Measurements from ENCODE around the gene KRTAP9-9. TPM values are rescaled to one million over a fixed set of nuclear protein-coding genes. Genes with fewer than 3 reads are reported as not detected.
"Not testable (repeated sequence)": the region's sequence is repeated elsewhere in the genome, so short reads cannot be mapped to it uniquely, and the experiment has no call there.

The KRTAP9-9 gene
- not detected for polyA plus RNA-seq (2013)

GRCh38 chr17:41255381-41256290 lies at the start of gene KRTAP9-9:
KRTAP9-9 (plus strand) TSS chr17:41255384.
- WGBS (ENCODE audit: insufficient coverage), result 98% methylated on average over 5 of the region's 5 CpGs
- H3K27me3 ChIP-seq (replicated peaks in 2 of 5; ENCODE audit: control insufficient read depth in 4 of 5, insufficient read depth in 5 of 5, low read length in 4 of 5); H3K4me1 ChIP-seq (ENCODE audit: control extremely low read depth in 1 of 4, control insufficient read depth in 4 of 4, insufficient read depth in 4 of 4, low read length in 3 of 4); POLR2A ChIA-PET; DNase-seq; H3K27ac ChIP-seq (ENCODE audit: insufficient read depth in 1 of 2, low read depth in 1 of 2, low read length in 2 of 2, poor library complexity in 1 of 2, severe bottlenecking in 2 of 2); H3K4me3 ChIP-seq (ENCODE audit: control insufficient read depth in 1 of 7, extremely low read depth in 1 of 7, insufficient read depth in 4 of 7, low read depth in 2 of 7, low read length in 6 of 7); H3K9me3 ChIP-seq (ENCODE audit: control extremely low read depth in 1 of 5, control insufficient read depth in 4 of 5, insufficient read depth in 2 of 5, low read depth in 1 of 5, low read length in 4 of 5); CTCF ChIA-PET; H3K36me3 ChIP-seq (ENCODE audit: control insufficient read depth in 4 of 4, insufficient read depth in 4 of 4, low read length in 3 of 4): not testable (repeated sequence)

DNA sequence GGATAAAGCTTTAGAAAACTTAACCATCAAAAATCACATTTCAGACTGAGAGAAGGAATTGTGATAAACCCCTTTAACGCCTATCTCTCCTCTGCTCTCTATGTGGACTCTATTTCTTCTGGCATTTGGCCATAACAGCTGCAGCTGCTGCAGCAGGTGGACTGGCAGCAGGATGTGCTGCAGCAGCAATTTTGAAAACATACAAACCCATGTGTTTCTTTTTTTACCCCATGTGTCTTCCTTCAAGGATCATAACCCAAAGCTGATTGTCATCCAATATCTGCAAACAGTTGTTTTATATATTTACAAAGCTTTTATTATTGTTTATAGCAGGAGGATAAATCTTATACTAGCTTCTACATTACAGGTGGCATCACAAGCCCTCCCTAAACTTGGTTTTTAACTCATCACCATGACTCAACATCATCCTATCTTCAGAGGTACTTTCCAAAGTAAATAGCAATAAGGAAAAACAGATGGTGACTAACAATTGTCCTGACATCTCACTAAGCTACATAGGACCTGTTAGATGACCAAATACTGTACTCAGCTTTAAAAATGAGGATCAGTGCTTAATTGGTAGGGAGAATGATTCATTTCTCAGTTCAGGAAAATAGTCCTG lies 43.2 kb upstream of the KRTAP9-9 start:
- POLR2A ChIA-PET, result no interaction called here

DNA sequence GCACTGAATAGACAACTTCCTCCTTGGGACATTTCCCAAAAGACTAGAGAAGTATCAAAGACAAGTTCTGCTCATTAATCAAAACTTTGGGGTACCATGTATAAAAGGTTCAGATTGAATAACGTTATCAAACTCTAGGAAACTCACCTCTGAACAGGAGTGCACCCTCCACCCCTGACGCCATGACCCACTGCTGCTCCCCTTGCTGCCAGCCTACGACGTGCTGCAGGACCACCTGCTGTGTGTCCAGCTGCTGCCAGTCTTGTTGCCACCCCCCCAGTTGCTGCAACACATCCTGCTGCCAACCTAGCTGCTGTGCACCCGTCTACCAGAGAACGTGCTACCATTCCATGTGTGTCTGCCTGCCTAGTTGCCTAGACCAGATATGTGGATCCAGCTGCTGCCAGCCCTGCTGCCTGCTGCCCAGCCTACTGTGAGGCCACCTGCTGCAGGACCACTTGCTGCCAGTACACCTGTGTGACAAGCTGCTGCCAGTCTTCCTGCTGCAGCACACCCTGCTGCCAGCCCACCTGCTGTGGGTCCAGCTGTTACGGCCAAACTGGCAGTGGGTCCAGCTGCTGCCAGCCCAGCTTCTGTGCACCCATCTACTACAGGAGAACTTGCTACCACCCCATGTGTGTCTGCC lies 42.5 kb upstream of the KRTAP9-9 start:
- Histone ChIP-seq H3K27ac (ENCODE audit: insufficient read depth in 1 of 2, low read depth in 1 of 2, low read length in 2 of 2, poor library complexity in 1 of 2, severe bottlenecking in 2 of 2) (no peak overlapping the region), H3K4me3 (ENCODE audit: control insufficient read depth in 1 of 7, extremely low read depth in 1 of 7, insufficient read depth in 4 of 7, low read depth in 2 of 7, low read length in 6 of 7) (no peak overlapping the region), H3K36me3 (ENCODE audit: control insufficient read depth in 4 of 4, insufficient read depth in 4 of 4, low read length in 3 of 4) (no peaks in the 10 kb centered on the region), H3K9me3 (ENCODE audit: control extremely low read depth in 1 of 5, control insufficient read depth in 4 of 5, insufficient read depth in 2 of 5, low read depth in 1 of 5, low read length in 4 of 5) (peaks cover 0 to 1% (median 0%) of the 10 kb centered on the region in 5 experiments), H3K4me1 (ENCODE audit: control extremely low read depth in 1 of 4, control insufficient read depth in 4 of 4, insufficient read depth in 4 of 4, low read length in 3 of 4) (no peaks in the 10 kb centered on the region), H3K27me3 (replicated peaks in 2 of 5; ENCODE audit: control insufficient read depth in 4 of 5, insufficient read depth in 5 of 5, low read length in 4 of 5) (peaks cover 0 to 5% (median 0%) of the 10 kb centered on the region in 5 experiments)
- no peak for DNase-seq
- WGBS (ENCODE audit: insufficient coverage), result 88% methylated on average over 7 of the region's 7 CpGs
- POLR2A ChIA-PET, result no interaction called here
- CTCF ChIA-PET, result no interaction called here

More for the DNA sequence above, 43.2 kb upstream of the KRTAP9-9 start:
- WGBS (ENCODE audit: insufficient coverage), result 100% methylated on average over 1 of the region's 1 CpG
- peak in 1 of 3 donors; percentile 6 for DNase-seq
- H3K4me1 ChIP-seq (ENCODE audit: control extremely low read depth in 1 of 4, control insufficient read depth in 4 of 4, insufficient read depth in 4 of 4, low read length in 3 of 4), result no peaks in the 10 kb centered on the region
- no peak overlapping the region for H3K4me3 ChIP-seq (ENCODE audit: control insufficient read depth in 1 of 7, extremely low read depth in 1 of 7, insufficient read depth in 4 of 7, low read depth in 2 of 7, low read length in 6 of 7)
- no peak overlapping the region for H3K27ac ChIP-seq (ENCODE audit: insufficient read depth in 1 of 2, low read depth in 1 of 2, low read length in 2 of 2, poor library complexity in 1 of 2, severe bottlenecking in 2 of 2)
- no peaks in the 10 kb centered on the region for H3K36me3 ChIP-seq (ENCODE audit: control insufficient read depth in 4 of 4, insufficient read depth in 4 of 4, low read length in 3 of 4)
- H3K9me3 ChIP-seq (ENCODE audit: control extremely low read depth in 1 of 5, control insufficient read depth in 4 of 5, insufficient read depth in 2 of 5, low read depth in 1 of 5, low read length in 4 of 5), result peaks cover 0 to 1% (median 0%) of the 10 kb centered on the region in 5 experiments
- CTCF ChIA-PET, result no interaction called here
- peaks cover 0 to 5% (median 0%) of the 10 kb centered on the region in 5 experiments for H3K27me3 ChIP-seq (replicated peaks in 2 of 5; ENCODE audit: control insufficient read depth in 4 of 5, insufficient read depth in 5 of 5, low read length in 4 of 5)

- no peak for DNase-seq
- no peak overlapping the region for H3K4me3 ChIP-seq (ENCODE audit: control insufficient read depth in 1 of 7, extremely low read depth in 1 of 7, insufficient read depth in 4 of 7, low read depth in 2 of 7, low read length in 6 of 7)
- no peaks in the 10 kb centered on the region for H3K4me1 ChIP-seq (ENCODE audit: control extremely low read depth in 1 of 4, control insufficient read depth in 4 of 4, insufficient read depth in 4 of 4, low read length in 3 of 4)
- H3K27me3 ChIP-seq (replicated peaks in 2 of 5; ENCODE audit: control insufficient read depth in 4 of 5, insufficient read depth in 5 of 5, low read length in 4 of 5), result no peaks in the 10 kb centered on the region
- CTCF ChIA-PET, result no interaction called here
- POLR2A ChIA-PET, result no interaction called here
- no peaks in the 10 kb centered on the region for H3K36me3 ChIP-seq (ENCODE audit: control insufficient read depth in 4 of 4, insufficient read depth in 4 of 4, low read length in 3 of 4)
- H3K27ac ChIP-seq (ENCODE audit: insufficient read depth in 1 of 2, low read depth in 1 of 2, low read length in 2 of 2, poor library complexity in 1 of 2, severe bottlenecking in 2 of 2), result no peak overlapping the region
- no peaks in the 10 kb centered on the region for H3K9me3 ChIP-seq (ENCODE audit: control extremely low read depth in 1 of 5, control insufficient read depth in 4 of 5, insufficient read depth in 2 of 5, low read depth in 1 of 5, low read length in 4 of 5)
- WGBS (ENCODE audit: insufficient coverage), result no CpG with 5 or more reads among the region's 1 CpG
Observed at GRCh38 chr17:41215681-41216080, 39.5 kb upstream of the KRTAP9-9 start.

DNA sequence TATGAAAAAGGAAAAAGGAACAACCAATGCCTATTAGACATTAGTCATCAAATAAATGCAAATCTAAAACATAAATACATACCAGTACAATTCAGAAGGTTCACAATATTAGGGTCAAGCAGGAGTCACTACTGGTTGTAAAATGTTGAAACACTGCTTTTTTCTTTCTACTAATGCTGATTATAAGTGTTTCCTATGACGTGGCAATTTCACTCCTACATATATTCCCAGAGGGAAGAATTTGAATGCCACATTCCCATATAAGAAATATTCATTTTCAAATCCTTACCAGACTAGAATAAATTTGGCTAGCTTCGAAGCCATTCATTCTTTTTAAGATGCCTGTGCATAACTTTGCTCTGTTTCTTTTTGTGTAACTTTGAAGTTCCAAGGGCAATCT lies 31.4 kb upstream of the KRTAP9-9 start:
- Histone ChIP-seq H3K27me3 (replicated peaks in 2 of 5; ENCODE audit: control insufficient read depth in 4 of 5, insufficient read depth in 5 of 5, low read length in 4 of 5) (no peaks in the 10 kb centered on the region), H3K4me1 (ENCODE audit: control extremely low read depth in 1 of 4, control insufficient read depth in 4 of 4, insufficient read depth in 4 of 4, low read length in 3 of 4) (no peaks in the 10 kb centered on the region), H3K27ac (ENCODE audit: insufficient read depth in 1 of 2, low read depth in 1 of 2, low read length in 2 of 2, poor library complexity in 1 of 2, severe bottlenecking in 2 of 2) (no peak overlapping the region), H3K36me3 (ENCODE audit: control insufficient read depth in 4 of 4, insufficient read depth in 4 of 4, low read length in 3 of 4) (no peaks in the 10 kb centered on the region), H3K9me3 (ENCODE audit: control extremely low read depth in 1 of 5, control insufficient read depth in 4 of 5, insufficient read depth in 2 of 5, low read depth in 1 of 5, low read length in 4 of 5) (no peaks in the 10 kb centered on the region), H3K4me3 (ENCODE audit: control insufficient read depth in 1 of 7, extremely low read depth in 1 of 7, insufficient read depth in 4 of 7, low read depth in 2 of 7, low read length in 6 of 7) (no peak overlapping the region)
- DNase-seq, result no peak
- no CpG with 5 or more reads among the region's 2 CpGs for WGBS (ENCODE audit: insufficient coverage)
- POLR2A ChIA-PET, result no interaction called here
- CTCF ChIA-PET, result no interaction called here

GRCh38 chr17:41226051-41226450 lies 29.1 kb upstream of the KRTAP9-9 start:
- Histone ChIP-seq H3K36me3 (ENCODE audit: control insufficient read depth in 4 of 4, insufficient read depth in 4 of 4, low read length in 3 of 4) (no peaks in the 10 kb centered on the region), H3K4me1 (ENCODE audit: control extremely low read depth in 1 of 4, control insufficient read depth in 4 of 4, insufficient read depth in 4 of 4, low read length in 3 of 4) (no peaks in the 10 kb centered on the region), H3K27me3 (replicated peaks in 2 of 5; ENCODE audit: control insufficient read depth in 4 of 5, insufficient read depth in 5 of 5, low read length in 4 of 5) (no peaks in the 10 kb centered on the region), H3K27ac (ENCODE audit: insufficient read depth in 1 of 2, low read depth in 1 of 2, low read length in 2 of 2, poor library complexity in 1 of 2, severe bottlenecking in 2 of 2) (no peak overlapping the region), H3K4me3 (ENCODE audit: control insufficient read depth in 1 of 7, extremely low read depth in 1 of 7, insufficient read depth in 4 of 7, low read depth in 2 of 7, low read length in 6 of 7) (no peak overlapping the region), H3K9me3 (ENCODE audit: control extremely low read depth in 1 of 5, control insufficient read depth in 4 of 5, insufficient read depth in 2 of 5, low read depth in 1 of 5, low read length in 4 of 5) (no peaks in the 10 kb centered on the region)
- 100% methylated on average over 1 of the region's 6 CpGs for WGBS (ENCODE audit: insufficient coverage)
- DNase-seq, result no peak
- ChIA-PET CTCF (no interaction called here), POLR2A (no interaction called here)

- WGBS (ENCODE audit: insufficient coverage), result 40% methylated on average over 1 of the region's 4 CpGs
Observed at GRCh38 chr17:41226598-41227095, 28.5 kb upstream of the KRTAP9-9 start, which contains the start of gene KRTAP9-2. KRTAP9-2 (plus strand) TSS chr17:41226648; CDS start chr17:41226655, 7 bp downstream.

More at GRCh38 chr17:41226598-41227095, 28.5 kb upstream of the KRTAP9-9 start, which contains the start of gene KRTAP9-2:
- H3K27ac ChIP-seq (ENCODE audit: insufficient read depth in 1 of 2, low read depth in 1 of 2, low read length in 2 of 2, poor library complexity in 1 of 2, severe bottlenecking in 2 of 2); DNase-seq; CTCF ChIA-PET; H3K4me1 ChIP-seq (ENCODE audit: control extremely low read depth in 1 of 4, control insufficient read depth in 4 of 4, insufficient read depth in 4 of 4, low read length in 3 of 4); H3K27me3 ChIP-seq (replicated peaks in 2 of 5; ENCODE audit: control insufficient read depth in 4 of 5, insufficient read depth in 5 of 5, low read length in 4 of 5); H3K4me3 ChIP-seq (ENCODE audit: control insufficient read depth in 1 of 7, extremely low read depth in 1 of 7, insufficient read depth in 4 of 7, low read depth in 2 of 7, low read length in 6 of 7); H3K9me3 ChIP-seq (ENCODE audit: control extremely low read depth in 1 of 5, control insufficient read depth in 4 of 5, insufficient read depth in 2 of 5, low read depth in 1 of 5, low read length in 4 of 5); H3K36me3 ChIP-seq (ENCODE audit: control insufficient read depth in 4 of 4, insufficient read depth in 4 of 4, low read length in 3 of 4); POLR2A ChIA-PET: not testable (repeated sequence)

Measured in common myeloid progenitor, CD34-positive (primary cell).